B cell (primary cell): ENCODE measurements around the gene ANKDD1B. TPM values are rescaled to one million over a fixed set of nuclear protein-coding genes. Genes with fewer than 3 reads are reported as not detected.

Source experiments
- ATAC-seq: fragments of 200-7000 bp; cut with Tn5 transposase; one replicate; pipeline ENCODE4 v1.10.0; 2021; ENCODE audit warnings: low read depth, mild to moderate bottlenecking, moderate number of reproducible peaks, moderate library complexity
- CTCF ChIA-PET: fragments of 350-600 bp; sonication (Branson Sonifier 250); formaldehyde crosslinking; loops from one replicate; lab custom pipeline; 2021; ENCODE audit warnings: antibody characterized with exemption, inconsistent platforms; lab: Charles Lee
- POLR2A ChIA-PET: fragments of 350-600 bp; sonication (Branson Sonifier 250); formaldehyde crosslinking; loops from one replicate; lab custom pipeline; 2021; ENCODE audit warnings: antibody characterized with exemption; lab: Charles Lee
- DNase-seq: peaks from one replicate; pipeline ENCODE4 v3.0.0; 2013
- H2AFZ ChIP-seq: 2 replicates; pipeline ENCODE4 v1.6.1; 2012; ENCODE audit warnings: mild to moderate bottlenecking, low read depth, low read length; ENCODE audit not compliant: insufficient read depth, poor library complexity, severe bottlenecking
- H3K27ac ChIP-seq, 2 donors: 1 replicate in 1 of 2; 2 replicates in 1 of 2; pipeline ENCODE4 v1.5.1; 2012 to 2013; ENCODE audit warnings: low read length in 2 of 2, mild to moderate bottlenecking in 2 of 2, moderate library complexity in 1 of 2
- H3K27me3 ChIP-seq, 4 experiments: fragments of 200-600 bp in 1 of 4; sonication (generic) in 1 of 4; replicated peaks in 1 of 4; 1 replicate in 2 of 4; 2 replicates in 2 of 4; pipeline versions ENCODE4 v1.6.1 to v1.7.0; 2013 to 2016; ENCODE audit warnings: low read length in 3 of 4, mild to moderate bottlenecking in 2 of 4, mixed read lengths in 1 of 4, moderate library complexity in 1 of 4; ENCODE audit not compliant: insufficient read depth in 4 of 4, control insufficient read depth in 3 of 4; ENCODE audit errors: control extremely low read depth in 1 of 4
- H3K36me3 ChIP-seq, 2 experiments: replicated peaks in 1 of 2; 1 replicate in 1 of 2; 2 replicates in 1 of 2; pipeline versions ENCODE4 v1.6.1 to v1.7.1; 2013; ENCODE audit warnings: low read length in 1 of 2; ENCODE audit not compliant: insufficient read depth in 2 of 2, control insufficient read depth in 1 of 2; ENCODE audit errors: control extremely low read depth in 1 of 2, extremely low read depth in 1 of 2
- H3K4me1 ChIP-seq, 2 donors: fragments of 200-600 bp in 1 of 2; sonication (generic) in 1 of 2; 1 replicate in 1 of 2; 2 replicates in 1 of 2; pipeline versions ENCODE4 v1.5.1 to v1.6.1; 2013 to 2017; ENCODE audit warnings: low read length in 2 of 2; ENCODE audit not compliant: control insufficient read depth in 2 of 2, insufficient read depth in 2 of 2
- H3K4me2 ChIP-seq: replicated peaks from 2 replicates; pipeline ENCODE3; 2012; ENCODE audit warnings: mild to moderate bottlenecking, low read depth, low read length; ENCODE audit not compliant: poor library complexity, severe bottlenecking
- H3K4me3 ChIP-seq, 5 experiments: fragments of 200-600 bp in 1 of 5; sonication (generic) in 1 of 5; 1 replicate in 3 of 5; 2 replicates in 2 of 5; pipeline versions ENCODE4 v1.5.1 to v1.7.0; 2011 to 2016; ENCODE audit warnings: low read length in 4 of 5, mild to moderate bottlenecking in 4 of 5, low read depth in 2 of 5, control low read depth in 1 of 5, moderate library complexity in 1 of 5; ENCODE audit not compliant: insufficient read depth in 1 of 5; ENCODE audit errors: control extremely low read depth in 1 of 5, extremely low read depth in 1 of 5
- H3K79me2 ChIP-seq: fragments of 200-600 bp; sonication (generic); one replicate; pipeline ENCODE4 v1.6.0; 2016; ENCODE audit warnings: low read length; ENCODE audit not compliant: control insufficient read depth, insufficient read depth
- H3K9ac ChIP-seq: fragments of 200-600 bp; sonication (generic); 2 replicates; pipeline ENCODE4 v1.6.1; 2017; ENCODE audit warnings: mild to moderate bottlenecking, low read length, moderate library complexity
- H3K9me3 ChIP-seq, 3 donors: one replicate each; pipeline versions ENCODE4 v1.6.1 to v1.7.1; 2013; ENCODE audit warnings: low read length in 2 of 3; ENCODE audit not compliant: control insufficient read depth in 2 of 3, insufficient read depth in 1 of 3; ENCODE audit errors: control extremely low read depth in 1 of 3
- H4K20me1 ChIP-seq: 2 replicates; pipeline ENCODE4 v1.6.0; 2012; ENCODE audit warnings: mild to moderate bottlenecking, low read length; ENCODE audit not compliant: insufficient read depth, control insufficient read depth, poor library complexity, severe bottlenecking
- H3K27ac Mint-ChIP-seq: one replicate; pipeline ENCODE4 v1.8.0; 2021; ENCODE audit warnings: mixed read lengths
- H3K27me3 Mint-ChIP-seq: one replicate; pipeline ENCODE4 v1.8.0; 2021; ENCODE audit warnings: mixed read lengths
- H3K4me1 Mint-ChIP-seq: one replicate; pipeline ENCODE4 v1.8.0; 2021; ENCODE audit warnings: mixed read lengths
- H3K4me3 Mint-ChIP-seq: one replicate; pipeline ENCODE4 v1.8.0; 2021; ENCODE audit warnings: mixed read lengths
- H3K9me3 Mint-ChIP-seq: one replicate; pipeline ENCODE4 v1.8.0; 2022; ENCODE audit warnings: mixed read lengths; ENCODE audit not compliant: insufficient read depth
- EZH2 ChIP-seq: IDR thresholded peaks from 2 replicates; pipeline ENCODE4 v1.6.1; 2012; ENCODE audit warnings: borderline replicate concordance, low read depth, mild to moderate bottlenecking, moderate library complexity, low read length; ENCODE audit not compliant: insufficient read depth, poor library complexity, severe bottlenecking
- WGBS: methylation state at CpG from one replicate; pipeline ENCODE4 v1.1.5; 2013; ENCODE audit warnings: missing lambda C conversion rate; ENCODE audit not compliant: insufficient coverage; 5-methylcytosine and 5-hydroxymethylcytosine counted together
- intact Hi-C: fragments of 100-400 bp; cut with micrococcal nuclease; formaldehyde crosslinking; loops from one replicate; pipeline ENCODE4 v1.10.0; 2022
- polyA plus RNA-seq: library from polyadenylated mRNA; depleted of rRNA; stranded (reverse); fragments of >200 nt; gene quantifications from 2 replicates; pipeline ENCODE4 v1.2.3, GENCODE V29; 2012
- total RNA-seq, 2 donors: library from RNA; stranded (reverse); fragments of 120-200 nt in 1 of 2; gene quantifications; 1 replicate in 1 of 2; 2 replicates in 1 of 2; pipeline versions ENCODE4 v1.2.3 to v1.2.4, GENCODE V29; 2013 to 2022
- TF ChIP-seq, protein P1 (sequence below): fragments of 200-600 bp; IDR thresholded peaks from one replicate; pipeline ENCODE4 v1.8.0; 2022; ENCODE audit warnings: antibody characterized with exemption, mild to moderate bottlenecking

The ANKDD1B gene
- total and polyA plus RNA-seq, 2 donors (not counting 1 experiment from before 2014, with no cell fraction given): 0.30 to 1.1 TPM

DNA sequence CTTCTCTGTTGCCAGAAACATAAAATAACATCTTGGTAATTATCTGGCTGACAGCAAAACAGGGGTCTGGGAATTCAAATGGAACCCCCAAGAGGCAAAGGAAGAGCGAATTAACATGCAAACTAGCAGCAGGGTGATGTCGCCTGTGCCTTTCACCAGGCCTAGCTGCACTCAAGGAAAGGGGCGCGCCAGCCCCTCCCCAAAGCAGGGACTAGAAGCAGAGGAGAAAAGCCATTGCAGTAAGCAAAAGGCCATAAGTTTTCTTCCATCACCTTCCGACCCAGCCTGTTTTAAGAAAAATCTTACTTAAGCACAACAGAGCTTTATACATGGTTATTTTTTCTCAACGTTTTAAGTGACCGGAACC lies 105.4 kb downstream of the ANKDD1B start:
- Histone ChIP-seq H3K4me2 (peak overlapping the region; percentile 82), H3K4me1 (peaks cover 12 to 18% of the 10 kb centered on the region in 2 donors), H3K27ac (peak overlapping the region; percentile 80 to 85), H3K79me2 (peaks cover 44% of the 10 kb centered on the region), H3K4me3 (peak overlapping the region; percentile 80 to 99 (median 89)), H2AFZ (peak overlapping the region; percentile 89), H4K20me1 (peaks cover 8% of the 10 kb centered on the region), H3K9ac (peak overlapping the region; percentile 93), H3K9me3 (peaks cover 0 to 11% (median 0%) of the 10 kb centered on the region in 3 donors), H3K27me3 (peaks cover 0 to 4% (median 0%) of the 10 kb centered on the region in 4 experiments), H3K36me3 (peaks cover 3 to 6% of the 10 kb centered on the region in 2 experiments)
- no peak for TF ChIP-seq EZH2
- TF ChIP-seq, protein P1, sequence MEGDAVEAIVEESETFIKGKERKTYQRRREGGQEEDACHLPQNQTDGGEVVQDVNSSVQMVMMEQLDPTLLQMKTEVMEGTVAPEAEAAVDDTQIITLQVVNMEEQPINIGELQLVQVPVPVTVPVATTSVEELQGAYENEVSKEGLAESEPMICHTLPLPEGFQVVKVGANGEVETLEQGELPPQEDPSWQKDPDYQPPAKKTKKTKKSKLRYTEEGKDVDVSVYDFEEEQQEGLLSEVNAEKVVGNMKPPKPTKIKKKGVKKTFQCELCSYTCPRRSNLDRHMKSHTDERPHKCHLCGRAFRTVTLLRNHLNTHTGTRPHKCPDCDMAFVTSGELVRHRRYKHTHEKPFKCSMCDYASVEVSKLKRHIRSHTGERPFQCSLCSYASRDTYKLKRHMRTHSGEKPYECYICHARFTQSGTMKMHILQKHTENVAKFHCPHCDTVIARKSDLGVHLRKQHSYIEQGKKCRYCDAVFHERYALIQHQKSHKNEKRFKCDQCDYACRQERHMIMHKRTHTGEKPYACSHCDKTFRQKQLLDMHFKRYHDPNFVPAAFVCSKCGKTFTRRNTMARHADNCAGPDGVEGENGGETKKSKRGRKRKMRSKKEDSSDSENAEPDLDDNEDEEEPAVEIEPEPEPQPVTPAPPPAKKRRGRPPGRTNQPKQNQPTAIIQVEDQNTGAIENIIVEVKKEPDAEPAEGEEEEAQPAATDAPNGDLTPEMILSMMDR: no peak
- intact Hi-C loops: loop anchor here (1.0 to 5.0 kb wide), 5 partner anchors 205 to 1032 kb away; partner anchors contain the start of genes CERT1, HEXB, HMGCR and IQGAP2
- peaks cover 6% of the 10 kb centered on the region for H3K27me3 Mint-ChIP-seq
- ChIA-PET POLR2A (interaction anchor here (0.6 to 1.0 kb wide), 3 partner anchors 25 to 117 kb away, joined by 3 to 6 read pairs (median 3); no protein-coding TSS in a partner anchor), CTCF (interaction anchor here (0.9 kb wide), 1 partner anchor 480 kb away, joined by 5 read pairs; no protein-coding TSS in a partner anchor)
- DNase-seq (no peak), ATAC-seq (no peak)
- peaks cover 37% of the 10 kb centered on the region for H3K4me1 Mint-ChIP-seq
- WGBS: under 1% methylated on average over 7 of the region's 7 CpGs
- peak overlapping the region; percentile 100 for H3K4me3 Mint-ChIP-seq
- H3K9me3 Mint-ChIP-seq: no peaks in the 10 kb centered on the region
- peak overlapping the region; percentile 99 for H3K27ac Mint-ChIP-seq
